GM21576 (cell line): Measurements from ENCODE around the gene BRAT1.
"Not testable (repeated sequence)": the region's sequence is repeated elsewhere in the genome, so short reads cannot be mapped to it uniquely, and the experiment has no call there.

Experiments used
- ATAC-seq: cut with Tn5 transposase; IDR thresholded peaks from one replicate; pipeline ENCODE4 v1.9.1; 2021; ENCODE audit warnings: mild to moderate bottlenecking, moderate library complexity; ENCODE audit not compliant: unreplicated experiment

BRAT1 gene

GRCh38 chr7:2555121-2556052, at the start of gene BRAT1:
BRAT1 (minus strand) TSS chr7:2555524; CDS start chr7:2554431, 1,093 bp downstream.
- ATAC-seq: peak; percentile 69

- ATAC-seq: no peak
Observed at GRCh38 chr7:2604608-2605174, 49.4 kb upstream of the BRAT1 start.

GRCh38 chr7:2603044-2603965, 48.0 kb upstream of the BRAT1 start:
- no peak for ATAC-seq

- no peak for ATAC-seq
Observed at GRCh38 chr7:2602406-2603043, 47.2 kb upstream of the BRAT1 start.

- ATAC-seq: no peak
Observed at GRCh38 chr7:2601907-2602306, 46.6 kb upstream of the BRAT1 start.

GRCh38 chr7:2601065-2601464, 45.7 kb upstream of the BRAT1 start:
- no peak for ATAC-seq

GRCh38 chr7:2598154-2598823, 43.0 kb upstream of the BRAT1 start:
- no peak for ATAC-seq

- no peak for ATAC-seq
Observed at GRCh38 chr7:2597273-2597640, 41.9 kb upstream of the BRAT1 start.

GRCh38 chr7:2596464-2597272, 41.3 kb upstream of the BRAT1 start:
- ATAC-seq: no peak

- no peak for ATAC-seq
Observed at GRCh38 chr7:2595258-2595860, 40.0 kb upstream of the BRAT1 start.

- no peak for ATAC-seq
Observed at GRCh38 chr7:2594599-2594998, 39.3 kb upstream of the BRAT1 start.

GRCh38 chr7:2593036-2593727, 37.9 kb upstream of the BRAT1 start:
- ATAC-seq: no peak

GRCh38 chr7:2592375-2592865, 37.1 kb upstream of the BRAT1 start:
- ATAC-seq: no peak

GRCh38 chr7:2589941-2590340, 34.6 kb upstream of the BRAT1 start:
- ATAC-seq: not testable (repeated sequence)

GRCh38 chr7:2589341-2589740, 34.0 kb upstream of the BRAT1 start:
- ATAC-seq: no peak

- no peak for ATAC-seq
Observed at GRCh38 chr7:2587778-2588177, 32.5 kb upstream of the BRAT1 start.

- ATAC-seq: no peak
Observed at GRCh38 chr7:2587134-2587533, 31.8 kb upstream of the BRAT1 start.

GRCh38 chr7:2586326-2587020, 31.1 kb upstream of the BRAT1 start:
- ATAC-seq: no peak
